K562 (cell line): Measurements from ENCODE around the gene ARL4D. TPM values are rescaled to one million over a fixed set of nuclear protein-coding genes. Genes with fewer than 3 reads are reported as not detected.

Experiments used
- CHD1 ChIP-seq: fragments of 200-600 bp; sonication (generic); IDR thresholded peaks from one replicate; pipeline ENCODE4 v1.6.1; 2012; ENCODE audit warnings: mild to moderate bottlenecking, moderate library complexity, low read length, inconsistent platforms
- CTBP1 ChIP-seq: fragments of 450-650 bp; IDR thresholded peaks from 2 replicates; pipeline ENCODE4 v1.6.1; 2016; ENCODE audit warnings: borderline replicate concordance
- DPF2 ChIP-seq: fragments of 450-650 bp; IDR thresholded peaks from 2 replicates; pipeline ENCODE4 v1.6.1; 2016
- FOXK1 ChIP-seq: sonication (generic); formaldehyde crosslinking; IDR thresholded peaks from 2 replicates; pipeline ENCODE4 v1.8.0; 2022; ENCODE audit warnings: missing genetic modification reagents, mild to moderate bottlenecking, borderline replicate concordance
- HNRNPK ChIP-seq: fragments of 200-400 bp; formaldehyde crosslinking; IDR thresholded peaks from one replicate; pipeline ENCODE4 v1.6.1; 2018; ENCODE audit warnings: mild to moderate bottlenecking, low read depth, low read length; ENCODE audit not compliant: poor library complexity, severe bottlenecking
- ILK ChIP-seq: fragments of 450-650 bp; IDR thresholded peaks from 2 replicates; pipeline ENCODE4 v1.6.1; 2016; ENCODE audit warnings: missing genetic modification characterization, low read depth, mild to moderate bottlenecking, missing compliant biosample characterization, moderate library complexity, borderline replicate concordance
- KDM1A ChIP-seq, 2 experiments: fragments of 450-650 bp; IDR thresholded peaks; 2 replicates each; pipeline ENCODE4 v1.6.1; 2016; ENCODE audit warnings: mild to moderate bottlenecking in 2 of 2
- LCOR ChIP-seq: sonication (generic); formaldehyde crosslinking; IDR thresholded peaks from 2 replicates; pipeline ENCODE4 v1.8.0; 2022; ENCODE audit warnings: mild to moderate bottlenecking, missing genetic modification reagents
- POLR2AphosphoS2 ChIP-seq: IDR thresholded peaks from 2 replicates; pipeline ENCODE4 v1.6.1; 2012; ENCODE audit warnings: low read length, improper control_type of control experiment
- PTBP1 ChIP-seq: fragments of 200-400 bp; formaldehyde crosslinking; IDR thresholded peaks from 2 replicates; pipeline ENCODE4 v1.6.1; 2017; ENCODE audit warnings: low read depth, low read length
- RHOXF2B ChIP-seq: fragments of 250-450 bp; sonication (Bioruptor Pico); conservative IDR thresholded peaks from 2 replicates; pipeline ENCODE4 v1.5.1; 2021
- SAFB ChIP-seq: fragments of 200-400 bp; formaldehyde crosslinking; IDR thresholded peaks from 2 replicates; pipeline ENCODE4 v1.6.1; 2017; ENCODE audit warnings: low read depth, low read length, borderline replicate concordance
- SMARCC2 ChIP-seq: fragments of 450-650 bp; IDR thresholded peaks from 2 replicates; pipeline ENCODE4 v1.6.1; 2017; ENCODE audit warnings: antibody characterized with exemption, moderate library complexity, mild to moderate bottlenecking, low read depth
- SMC3 ChIP-seq: conservative IDR thresholded peaks from 2 replicates; pipeline ENCODE4 v1.6.1; 2011; ENCODE audit warnings: low read depth, low read length, improper control_type of control experiment; ENCODE audit not compliant: insufficient read depth
- SRSF7 ChIP-seq: fragments of 200-400 bp; formaldehyde crosslinking; optimal IDR thresholded peaks from 2 replicates; pipeline ENCODE3; 2017; ENCODE audit warnings: mild to moderate bottlenecking, low read depth, low read length
- STAT5A ChIP-seq: IDR thresholded peaks from 2 replicates; pipeline ENCODE4 v1.6.1; 2012; ENCODE audit warnings: low read length, inconsistent platforms, borderline replicate concordance
- ZNF282 ChIP-seq: sonication (generic); formaldehyde crosslinking; IDR thresholded peaks from 2 replicates; pipeline ENCODE4 v1.8.1; 2023; ENCODE audit warnings: missing genetic modification reagents
- polyA plus RNA-seq, 8 experiments: library from polyadenylated mRNA; depleted of rRNA in 4 of 8; stranded (reverse) in 5 of 8; unstranded in 3 of 8; fragments of >200 nt; fragmentation: Nextera tagmentation in 2 of 8; fragmentation: Illumina TruSeq in 1 of 8; extraction: Ambion mirVana in 2 of 8; extraction: Trizol in 1 of 8; gene quantifications; 2 replicates each; pipeline versions ENCODE4 v1.2.1 to v1.2.3, GENCODE V29; 2011 to 2014; ENCODE audit warnings: inconsistent platforms in 1 of 8, missing spikeins in 1 of 8
- total RNA-seq, 7 experiments: library from RNA; depleted of rRNA in 6 of 7; stranded (reverse); fragments of >200 nt in 6 of 7; fragmentation: Illumina TruSeq in 2 of 7; extraction: Trizol in 2 of 7; gene quantifications; 2 replicates each; pipeline versions ENCODE4 v1.2.1 to v1.2.3, GENCODE V29; 2011 to 2021; ENCODE audit warnings: low replicate concordance in 1 of 7
- TF ChIP-seq, protein P1 (sequence below): fragments of 450-650 bp; formaldehyde crosslinking; IDR thresholded peaks from 2 replicates; pipeline ENCODE4 v1.4.0; 2020; ENCODE audit warnings: mild to moderate bottlenecking, mixed read lengths
- TF ChIP-seq, protein P2 (sequence below), 2 experiments: IDR thresholded peaks; 2 replicates each; pipeline ENCODE4 v1.6.1; 2011; ENCODE audit warnings: borderline replicate concordance in 1 of 2, control low read depth in 1 of 2, low read depth in 1 of 2, low read length in 1 of 2, mild to moderate bottlenecking in 1 of 2, mixed read lengths in 1 of 2, moderate library complexity in 1 of 2; ENCODE audit not compliant: insufficient read depth in 1 of 2, insufficient read length in 1 of 2, poor library complexity in 1 of 2, severe bottlenecking in 1 of 2; ENCODE audit errors: extremely low read depth in 1 of 2
- TF ChIP-seq, protein P3 (sequence below), 2 experiments: fragments of 250-450 bp in 1 of 2; fragments of 450-650 bp in 1 of 2; sonication (Bioruptor Pico) in 1 of 2; IDR thresholded peaks; 2 replicates each; pipeline versions ENCODE4 v1.6.1 to v1.8.0; 2016 to 2021; ENCODE audit warnings: mild to moderate bottlenecking in 2 of 2, moderate library complexity in 2 of 2, missing compliant biosample characterization in 1 of 2, missing genetic modification characterization in 1 of 2
- TF ChIP-seq, protein P4 (sequence below): fragments of 450-650 bp; formaldehyde crosslinking; conservative IDR thresholded peaks from 2 replicates; pipeline ENCODE4 v1.4.0; 2022; ENCODE audit warnings: mild to moderate bottlenecking, missing genetic modification characterization
- TF ChIP-seq, protein P5 (sequence below): sonication (generic); formaldehyde crosslinking; IDR thresholded peaks from 2 replicates; pipeline ENCODE4 v1.8.1; 2023; ENCODE audit warnings: mild to moderate bottlenecking, missing genetic modification reagents

ARL4D gene
- total and polyA plus RNA-seq, 9 of the 15 experiments (the other 6 are each of a cell fraction or from before 2014, with no cell fraction given) = 0.07 to 0.53 (median 0.28) TPM; not detected in 1

DNA sequence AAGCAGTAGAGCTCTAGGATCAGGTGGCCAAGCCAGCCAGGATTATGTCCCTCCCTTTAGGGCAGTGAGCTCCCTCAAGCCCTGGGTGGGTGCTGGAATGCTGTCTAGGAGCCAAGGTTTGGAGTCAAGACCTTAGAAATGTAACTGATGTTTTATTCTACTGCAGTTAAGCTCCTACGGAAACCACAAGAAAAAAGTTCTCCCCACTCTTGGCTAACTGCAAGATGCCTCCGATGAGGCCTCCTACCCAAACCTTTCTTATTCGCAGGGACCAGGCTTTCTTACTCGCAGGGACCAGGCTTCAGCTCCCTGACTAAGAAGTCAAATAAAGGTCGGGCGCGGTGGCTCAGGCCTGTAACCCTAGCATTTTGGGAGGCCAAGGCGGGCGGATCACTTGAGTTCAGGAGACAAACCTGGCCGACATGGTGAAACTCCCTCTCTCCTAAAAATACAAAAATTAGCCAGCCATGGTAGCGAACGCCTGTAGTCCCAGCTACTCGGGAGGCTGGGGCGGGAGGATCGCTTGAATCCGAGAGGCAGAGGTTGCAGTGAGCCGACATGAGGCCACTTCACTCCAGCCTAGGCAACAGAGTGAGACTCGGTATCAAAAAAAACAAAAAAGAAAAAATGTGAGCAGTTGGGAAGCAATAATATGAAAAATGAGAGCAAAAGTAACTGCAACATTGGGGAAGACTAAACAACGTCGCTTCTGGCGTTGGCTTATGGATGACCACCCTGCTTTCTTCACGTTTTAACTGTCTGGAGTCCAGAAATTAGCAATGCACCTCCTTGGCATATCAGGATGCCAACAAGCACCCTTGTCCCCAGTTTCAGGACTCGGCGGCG lies 31.7 kb upstream of the ARL4D start (continued):
- TF ChIP-seq, protein P1, sequence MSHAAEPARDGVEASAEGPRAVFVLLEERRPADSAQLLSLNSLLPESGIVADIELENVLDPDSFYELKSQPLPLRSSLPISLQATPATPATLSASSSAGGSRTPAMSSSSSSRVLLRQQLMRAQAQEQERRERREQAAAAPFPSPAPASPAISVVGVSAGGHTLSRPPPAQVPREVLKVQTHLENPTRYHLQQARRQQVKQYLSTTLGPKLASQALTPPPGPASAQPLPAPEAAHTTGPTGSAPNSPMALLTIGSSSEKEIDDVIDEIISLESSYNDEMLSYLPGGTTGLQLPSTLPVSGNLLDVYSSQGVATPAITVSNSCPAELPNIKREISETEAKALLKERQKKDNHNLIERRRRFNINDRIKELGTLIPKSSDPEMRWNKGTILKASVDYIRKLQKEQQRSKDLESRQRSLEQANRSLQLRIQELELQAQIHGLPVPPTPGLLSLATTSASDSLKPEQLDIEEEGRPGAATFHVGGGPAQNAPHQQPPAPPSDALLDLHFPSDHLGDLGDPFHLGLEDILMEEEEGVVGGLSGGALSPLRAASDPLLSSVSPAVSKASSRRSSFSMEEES (CRISPR knock-in tag) = no peak
- TF ChIP-seq KDM1A (IDR thresholded peaks at IDR 0.05) = no peak
- no peak for TF ChIP-seq SMARCC2
- TF ChIP-seq FOXK1 (CRISPR knock-in tag) = peak; percentile 91; the same call in 1 of the 2 replicates
- no peak for TF ChIP-seq RHOXF2B (CRISPR knock-in tag)
- TF ChIP-seq ILK (tag) = no peak
- TF ChIP-seq, protein P2, sequence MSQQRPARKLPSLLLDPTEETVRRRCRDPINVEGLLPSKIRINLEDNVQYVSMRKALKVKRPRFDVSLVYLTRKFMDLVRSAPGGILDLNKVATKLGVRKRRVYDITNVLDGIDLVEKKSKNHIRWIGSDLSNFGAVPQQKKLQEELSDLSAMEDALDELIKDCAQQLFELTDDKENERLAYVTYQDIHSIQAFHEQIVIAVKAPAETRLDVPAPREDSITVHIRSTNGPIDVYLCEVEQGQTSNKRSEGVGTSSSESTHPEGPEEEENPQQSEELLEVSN (IDR thresholded peaks at IDR 0.05; ENCODE audit: borderline replicate concordance in 1 of 2, extremely low read depth in 1 of 2, insufficient read depth in 1 of 2, insufficient read length in 1 of 2, low read depth in 1 of 2, low read length in 1 of 2, poor library complexity in 1 of 2, severe bottlenecking in 1 of 2) = no peak
- no peak for TF ChIP-seq CHD1
- TF ChIP-seq ZNF282 = no peak
- no peak for TF ChIP-seq HNRNPK
- no peak for TF ChIP-seq CTBP1
- TF ChIP-seq STAT5A = no peak
- TF ChIP-seq, protein P3, sequence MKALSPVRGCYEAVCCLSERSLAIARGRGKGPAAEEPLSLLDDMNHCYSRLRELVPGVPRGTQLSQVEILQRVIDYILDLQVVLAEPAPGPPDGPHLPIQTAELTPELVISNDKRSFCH (CRISPR knock-in tag; IDR thresholded peaks at IDR 0.05) = no peak
- TF ChIP-seq, protein P3 (tag; IDR thresholded peaks at IDR 0.05) = no peak
- no peak for TF ChIP-seq SRSF7
- TF ChIP-seq PTBP1 = 0 out of 2 replicates have a peak, but pooled peaks have one; percentile 27
- no peak for TF ChIP-seq POLR2AphosphoS2
- no peak for TF ChIP-seq LCOR (CRISPR knock-in tag)
- TF ChIP-seq, protein P4, sequence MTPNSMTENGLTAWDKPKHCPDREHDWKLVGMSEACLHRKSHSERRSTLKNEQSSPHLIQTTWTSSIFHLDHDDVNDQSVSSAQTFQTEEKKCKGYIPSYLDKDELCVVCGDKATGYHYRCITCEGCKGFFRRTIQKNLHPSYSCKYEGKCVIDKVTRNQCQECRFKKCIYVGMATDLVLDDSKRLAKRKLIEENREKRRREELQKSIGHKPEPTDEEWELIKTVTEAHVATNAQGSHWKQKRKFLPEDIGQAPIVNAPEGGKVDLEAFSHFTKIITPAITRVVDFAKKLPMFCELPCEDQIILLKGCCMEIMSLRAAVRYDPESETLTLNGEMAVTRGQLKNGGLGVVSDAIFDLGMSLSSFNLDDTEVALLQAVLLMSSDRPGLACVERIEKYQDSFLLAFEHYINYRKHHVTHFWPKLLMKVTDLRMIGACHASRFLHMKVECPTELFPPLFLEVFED (CRISPR knock-in tag) = no peak
- TF ChIP-seq, protein P5, sequence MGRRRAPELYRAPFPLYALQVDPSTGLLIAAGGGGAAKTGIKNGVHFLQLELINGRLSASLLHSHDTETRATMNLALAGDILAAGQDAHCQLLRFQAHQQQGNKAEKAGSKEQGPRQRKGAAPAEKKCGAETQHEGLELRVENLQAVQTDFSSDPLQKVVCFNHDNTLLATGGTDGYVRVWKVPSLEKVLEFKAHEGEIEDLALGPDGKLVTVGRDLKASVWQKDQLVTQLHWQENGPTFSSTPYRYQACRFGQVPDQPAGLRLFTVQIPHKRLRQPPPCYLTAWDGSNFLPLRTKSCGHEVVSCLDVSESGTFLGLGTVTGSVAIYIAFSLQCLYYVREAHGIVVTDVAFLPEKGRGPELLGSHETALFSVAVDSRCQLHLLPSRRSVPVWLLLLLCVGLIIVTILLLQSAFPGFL (CRISPR knock-in tag) = no peak
- TF ChIP-seq SAFB = no peak
- TF ChIP-seq DPF2 = no peak
- 0 out of 2 replicates have a peak, but pooled peaks have one; percentile 3 for TF ChIP-seq SMC3
